Activated T-helper 17 cell treated with anti-CD3 and anti-CD28 coated beads, Interleukin-2, amount 50 U/mL, for 72 hours (primary cell): ENCODE results near the gene OPRD1. TPM values are rescaled to one million over a fixed set of nuclear protein-coding genes. Genes with fewer than 3 reads are reported as not detected.
"Not testable (repeated sequence)": the region's sequence is repeated elsewhere in the genome, so short reads cannot be mapped to it uniquely, and the experiment has no call there.

Source experiments
- ATAC-seq: fragments of 150-1000 bp; cut with Tn5 transposase; replicated peaks from 2 replicates; pipeline ENCODE4 v1.10.0; 2021; ENCODE audit warnings: mild to moderate bottlenecking, moderate library complexity
- H3K27ac Mint-ChIP-seq: one replicate; pipeline ENCODE4 v1.8.0; 2022; ENCODE audit warnings: mixed read lengths
- H3K27me3 Mint-ChIP-seq: one replicate; pipeline ENCODE4 v1.8.0; 2022; ENCODE audit warnings: mixed read lengths
- H3K36me3 Mint-ChIP-seq: one replicate; pipeline ENCODE4 v1.8.0; 2022; ENCODE audit warnings: low read depth, mild to moderate bottlenecking, mixed read lengths
- H3K4me1 Mint-ChIP-seq: one replicate; pipeline ENCODE4 v1.8.0; 2022; ENCODE audit warnings: mixed read lengths
- H3K4me3 Mint-ChIP-seq: one replicate; pipeline ENCODE4 v1.8.0; 2022; ENCODE audit warnings: mild to moderate bottlenecking, mixed read lengths
- H3K9me3 Mint-ChIP-seq: one replicate; pipeline ENCODE4 v1.8.0; 2022; ENCODE audit warnings: mixed read lengths
- total RNA-seq, 2 donors: library from RNA; stranded (reverse); gene quantifications; one replicate each; pipeline ENCODE4 v1.2.3, GENCODE V29; 2022

Gene OPRD1
- total RNA-seq, 2 donors from 2014 or later: not detected

GRCh38 chr1:28875134-28875533, 63.2 kb downstream of the OPRD1 start:
- not testable (repeated sequence) for H3K27me3 Mint-ChIP-seq, H3K9me3 Mint-ChIP-seq, ATAC-seq, H3K4me3 Mint-ChIP-seq, H3K36me3 Mint-ChIP-seq, H3K4me1 Mint-ChIP-seq, H3K27ac Mint-ChIP-seq

GRCh38 chr1:28877132-28877781, 65.3 kb downstream of the OPRD1 start:
- H3K9me3 Mint-ChIP-seq: no peaks in the 10 kb centered on the region
- peaks cover 2% of the 10 kb centered on the region for H3K27me3 Mint-ChIP-seq
- no peaks in the 10 kb centered on the region for H3K36me3 Mint-ChIP-seq
- peak; percentile 74 for ATAC-seq
- H3K4me3 Mint-ChIP-seq: no peak overlapping the region
- no peak overlapping the region for H3K27ac Mint-ChIP-seq
- peaks cover 5% of the 10 kb centered on the region for H3K4me1 Mint-ChIP-seq

- Mint-ChIP-seq H3K27ac (no peak overlapping the region), H3K36me3 (no peaks in the 10 kb centered on the region), H3K9me3 (no peaks in the 10 kb centered on the region), H3K4me1 (peaks cover 7% of the 10 kb centered on the region), H3K4me3 (no peak overlapping the region), H3K27me3 (no peaks in the 10 kb centered on the region)
- ATAC-seq: no peak
Observed at GRCh38 chr1:28878796-28879195, 66.8 kb downstream of the OPRD1 start.

GRCh38 chr1:28882009-28882628, 70.1 kb downstream of the OPRD1 start:
- peak; percentile 34 for ATAC-seq
- Mint-ChIP-seq H3K27me3 (no peaks in the 10 kb centered on the region), H3K27ac (peak overlapping the region; percentile 71), H3K4me1 (peaks cover 24% of the 10 kb centered on the region), H3K9me3 (no peaks in the 10 kb centered on the region), H3K36me3 (no peaks in the 10 kb centered on the region), H3K4me3 (peak overlapping the region; percentile 30)

GRCh38 chr1:28883242-28883616, 71.3 kb downstream of the OPRD1 start:
- no peaks in the 10 kb centered on the region for H3K36me3 Mint-ChIP-seq
- peak overlapping the region; percentile 7 for H3K27ac Mint-ChIP-seq
- H3K4me3 Mint-ChIP-seq: no peak overlapping the region
- no peaks in the 10 kb centered on the region for H3K27me3 Mint-ChIP-seq
- no peaks in the 10 kb centered on the region for H3K9me3 Mint-ChIP-seq
- peaks cover 28% of the 10 kb centered on the region for H3K4me1 Mint-ChIP-seq
- no peak for ATAC-seq

GRCh38 chr1:28885472-28885877, 73.5 kb downstream of the OPRD1 start:
- no peaks in the 10 kb centered on the region for H3K36me3 Mint-ChIP-seq
- H3K27ac Mint-ChIP-seq: peak overlapping the region; percentile 85
- peaks cover 28% of the 10 kb centered on the region for H3K4me1 Mint-ChIP-seq
- peak overlapping the region; percentile 87 for H3K4me3 Mint-ChIP-seq
- H3K27me3 Mint-ChIP-seq: no peaks in the 10 kb centered on the region
- ATAC-seq: no peak
- H3K9me3 Mint-ChIP-seq: no peaks in the 10 kb centered on the region

- Mint-ChIP-seq H3K9me3 (no peaks in the 10 kb centered on the region), H3K4me3 (peak overlapping the region; percentile 87), H3K36me3 (peaks cover 6% of the 10 kb centered on the region), H3K27me3 (no peaks in the 10 kb centered on the region), H3K27ac (peak overlapping the region; percentile 85), H3K4me1 (peaks cover 28% of the 10 kb centered on the region)
- ATAC-seq: no peak
Observed at GRCh38 chr1:28885977-28886730, 74.2 kb downstream of the OPRD1 start.

- peaks cover 27% of the 10 kb centered on the region for H3K4me1 Mint-ChIP-seq
Observed at GRCh38 chr1:28886731-28887418, 74.9 kb downstream of the OPRD1 start.

GRCh38 chr1:28887419-28887834, 75.5 kb downstream of the OPRD1 start:
- ATAC-seq: no peak
- peaks cover 7% of the 10 kb centered on the region for H3K36me3 Mint-ChIP-seq
- H3K27me3 Mint-ChIP-seq: no peaks in the 10 kb centered on the region
- peaks cover 21% of the 10 kb centered on the region for H3K4me1 Mint-ChIP-seq
- H3K27ac Mint-ChIP-seq: peak overlapping the region; percentile 91
- H3K9me3 Mint-ChIP-seq: no peaks in the 10 kb centered on the region
- H3K4me3 Mint-ChIP-seq: peak overlapping the region; percentile 87

More at GRCh38 chr1:28886731-28887418, 74.9 kb downstream of the OPRD1 start:
- peak overlapping the region; percentile 87 for H3K4me3 Mint-ChIP-seq
- ATAC-seq: peak; percentile 82
- H3K27me3 Mint-ChIP-seq: no peaks in the 10 kb centered on the region
- H3K36me3 Mint-ChIP-seq: peaks cover 7% of the 10 kb centered on the region
- H3K9me3 Mint-ChIP-seq: no peaks in the 10 kb centered on the region
- peak overlapping the region; percentile 85 for H3K27ac Mint-ChIP-seq

- peaks cover 21% of the 10 kb centered on the region for H3K4me1 Mint-ChIP-seq
Observed at GRCh38 chr1:28887835-28888682, 76.1 kb downstream of the OPRD1 start.

GRCh38 chr1:28888915-28889314, 76.9 kb downstream of the OPRD1 start:
- Mint-ChIP-seq H3K36me3 (peaks cover 14% of the 10 kb centered on the region), H3K27me3 (no peaks in the 10 kb centered on the region), H3K9me3 (no peaks in the 10 kb centered on the region), H3K4me3 (peak overlapping the region; percentile 87), H3K27ac (no peak overlapping the region), H3K4me1 (peaks cover 21% of the 10 kb centered on the region)
- no peak for ATAC-seq

More at GRCh38 chr1:28887835-28888682, 76.1 kb downstream of the OPRD1 start:
- ATAC-seq: no peak
- H3K27ac Mint-ChIP-seq: peak overlapping the region; percentile 91
- H3K27me3 Mint-ChIP-seq: no peaks in the 10 kb centered on the region
- peaks cover 7% of the 10 kb centered on the region for H3K36me3 Mint-ChIP-seq
- no peaks in the 10 kb centered on the region for H3K9me3 Mint-ChIP-seq
- H3K4me3 Mint-ChIP-seq: peak overlapping the region; percentile 87

GRCh38 chr1:28889357-28889756, 77.4 kb downstream of the OPRD1 start:
- H3K4me3 Mint-ChIP-seq: peak overlapping the region; percentile 87
- H3K27ac Mint-ChIP-seq: no peak overlapping the region
- H3K4me1 Mint-ChIP-seq: peaks cover 20% of the 10 kb centered on the region
- H3K9me3 Mint-ChIP-seq: no peaks in the 10 kb centered on the region
- peaks cover 15% of the 10 kb centered on the region for H3K36me3 Mint-ChIP-seq
- no peaks in the 10 kb centered on the region for H3K27me3 Mint-ChIP-seq
- no peak for ATAC-seq

GRCh38 chr1:28890435-28890834, 78.5 kb downstream of the OPRD1 start:
- H3K27ac Mint-ChIP-seq: no peak overlapping the region
- peaks cover 15% of the 10 kb centered on the region for H3K36me3 Mint-ChIP-seq
- H3K9me3 Mint-ChIP-seq: no peaks in the 10 kb centered on the region
- H3K4me1 Mint-ChIP-seq: peaks cover 12% of the 10 kb centered on the region
- no peak for ATAC-seq
- H3K4me3 Mint-ChIP-seq: no peak overlapping the region
- no peaks in the 10 kb centered on the region for H3K27me3 Mint-ChIP-seq

- Mint-ChIP-seq H3K27me3 (no peaks in the 10 kb centered on the region), H3K36me3 (peaks cover 15% of the 10 kb centered on the region), H3K27ac (no peak overlapping the region), H3K9me3 (no peaks in the 10 kb centered on the region), H3K4me3 (no peak overlapping the region), H3K4me1 (peaks cover 10% of the 10 kb centered on the region)
- no peak for ATAC-seq
Observed at GRCh38 chr1:28890836-28891235, 78.9 kb downstream of the OPRD1 start.
